ENCODE results near the gene THEMIS2. TPM values are rescaled to one million over a fixed set of nuclear protein-coding genes. Genes with fewer than 3 reads are reported as not detected.

Gene THEMIS2
- total and polyA plus RNA-seq, 2 of the 8 experiments (the other 6 are each of a cell fraction or from before 2014, with no cell fraction given): 12.4 to 28.0 TPM

DNA sequence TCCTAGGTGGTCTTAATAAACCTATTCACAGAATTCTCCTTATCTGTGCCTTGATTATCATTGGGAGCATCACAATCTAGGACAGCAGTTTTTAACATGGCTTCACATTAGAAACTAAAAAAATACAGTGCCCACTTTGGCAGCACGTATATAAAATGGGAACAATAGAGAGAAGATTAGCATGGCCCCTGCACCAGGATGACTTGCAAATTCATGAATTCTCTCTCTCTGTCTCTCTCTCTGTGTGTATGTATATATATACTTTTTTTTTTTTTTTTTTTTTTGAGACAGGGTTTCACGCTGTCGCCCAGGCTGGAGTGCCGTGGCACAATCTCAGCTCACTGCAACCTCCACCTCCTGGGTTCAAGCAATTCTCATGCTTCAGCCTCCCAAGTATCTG is 47.9 kb upstream of the THEMIS2 start:
- DNase-seq (ENCODE audit: low read depth in 1 of 2, low spot score in 2 of 2): no peak
- Histone ChIP-seq H2BK5ac (ENCODE audit: low read depth, low read length) (no peak overlapping the region), H3K18ac (ENCODE audit: extremely low read depth, low read length) (no peak overlapping the region), H2AK5ac (ENCODE audit: low read depth, low read length) (no peak overlapping the region), H3K4me3 (ENCODE audit: extremely low read depth in 1 of 4, insufficient read depth in 2 of 4, low read depth in 3 of 4, low read length in 4 of 4) (no peak overlapping the region), H3K36me3 (ENCODE audit: control insufficient read depth in 2 of 4, insufficient read depth in 4 of 4, low read length in 3 of 4) (no peaks in the 10 kb centered on the region; a peak in 1 of 8 replicates), H3K79me2 (ENCODE audit: control insufficient read depth in 1 of 2, insufficient read depth in 2 of 2, low read length in 2 of 2) (no peaks in the 10 kb centered on the region), H4K5ac (ENCODE audit: insufficient read length, low read depth, low read length) (no peak overlapping the region), H2AFZ (ENCODE audit: low read length) (no peak overlapping the region), H4K91ac (replicated peaks; ENCODE audit: insufficient read length, low read length) (no peak overlapping the region), H4K8ac (ENCODE audit: extremely low read depth, insufficient read depth, low read length) (no peak overlapping the region), H2BK20ac (ENCODE audit: low read length) (no peak overlapping the region), H3K27me3 (replicated peaks in 1 of 4; ENCODE audit: control insufficient read depth in 3 of 4, extremely low read depth in 1 of 4, insufficient read depth in 3 of 4, low read length in 3 of 4) (no peaks in the 10 kb centered on the region), H4K20me1 (replicated peaks in 1 of 2; ENCODE audit: control insufficient read depth in 1 of 2, insufficient read depth in 2 of 2, low read length in 2 of 2) (no peaks in the 10 kb centered on the region), H2BK15ac (ENCODE audit: low read length) (no peak overlapping the region), H3K14ac (ENCODE audit: insufficient read length) (no peak overlapping the region), H3K79me1 (ENCODE audit: low read depth, low read length) (no peaks in the 10 kb centered on the region), H3K4me2 (ENCODE audit: insufficient read depth in 1 of 2, low read depth in 2 of 2, low read length in 2 of 2) (no peak overlapping the region), H3K23me2 (ENCODE audit: low read depth, low read length) (no peaks in the 10 kb centered on the region), H3K9ac (replicated peaks in 1 of 4; ENCODE audit: extremely low read depth in 1 of 4, low read depth in 3 of 4, low read length in 3 of 4) (no peak overlapping the region), H3K56ac (replicated peaks; ENCODE audit: insufficient read length, low read depth, low read length) (no peak overlapping the region), H3K4me1 (replicated peaks in 1 of 4; ENCODE audit: control insufficient read depth in 3 of 4, insufficient read depth in 4 of 4, low read length in 3 of 4) (no peaks in the 10 kb centered on the region), H3K4ac (replicated peaks; ENCODE audit: insufficient read length, low read depth, low read length) (no peak overlapping the region), H3K27ac (ENCODE audit: low read depth, low read length) (no peak overlapping the region), H2BK12ac (ENCODE audit: low read depth, low read length) (no peak overlapping the region), H3K9me3 (ENCODE audit: insufficient read depth in 2 of 2, low read depth in 1 of 2, low read length in 1 of 2) (no peaks in the 10 kb centered on the region), H2BK120ac (replicated peaks; ENCODE audit: low read depth, low read length) (no peak overlapping the region), H3K23ac (ENCODE audit: insufficient read length) (no peak overlapping the region)
- TF ChIP-seq SIRT6 (IDR thresholded peaks at IDR 0.05; ENCODE audit: low read length): no peak
- TF ChIP-seq RNF2 (IDR thresholded peaks at IDR 0.05; ENCODE audit: borderline replicate concordance, low read depth, low read length, missing control alignments, poor library complexity, severe bottlenecking): no peak
- no peak for TF ChIP-seq ZNF274 (IDR thresholded peaks at IDR 0.05; ENCODE audit: borderline replicate concordance, extremely low read depth, low read length)
- no peak for TF ChIP-seq TBP (IDR thresholded peaks at IDR 0.05; ENCODE audit: low read depth, low read length)
- TF ChIP-seq SIX5 (IDR thresholded peaks at IDR 0.05; ENCODE audit: low read depth, low read length): no peak
- TF ChIP-seq JUN (IDR thresholded peaks at IDR 0.05; ENCODE audit: low read depth, low read length): no peak
- TF ChIP-seq EGR1 (IDR thresholded peaks at IDR 0.05; ENCODE audit: borderline replicate concordance, low read depth, low read length): no peak
- TF ChIP-seq KDM5A (IDR thresholded peaks at IDR 0.05; ENCODE audit: low read length): no peak
- TF ChIP-seq EP300 (IDR thresholded peaks at IDR 0.05; ENCODE audit: borderline replicate concordance in 1 of 2, low read depth in 2 of 2, low read length in 2 of 2): no peak
- no peak for TF ChIP-seq CHD1 (IDR thresholded peaks at IDR 0.05; ENCODE audit: low read depth, low read length)
- no peak for TF ChIP-seq SP2 (IDR thresholded peaks at IDR 0.05; ENCODE audit: low read length)
- no peak for TF ChIP-seq CEBPB (IDR thresholded peaks at IDR 0.05; ENCODE audit: low read depth, low read length)
- ChIA-PET POLR2A (ENCODE audit: partially characterized antibody) (interaction anchor here (0.6 kb wide), 1 partner anchor 27 kb away, joined by 3 read pairs; no protein-coding TSS in a partner anchor), CTCF (ENCODE audit: partially characterized antibody) (interaction anchor here (0.9 kb wide), 1 partner anchor 528 kb away, joined by 3 read pairs; no protein-coding TSS in a partner anchor)
- WGBS, 2 experiments (ENCODE audit: extremely low coverage in 1 of 2, insufficient coverage in 1 of 2, insufficient read length in 1 of 2, insufficient replicate concordance in 2 of 2, low coverage in 1 of 2, low lambda C conversion rate in 2 of 2, missing lambda C conversion rate in 1 of 2): 83% methylated on average over 2 of the region's 4 CpGs; no CpG with 5 or more reads in 1 of the 2 experiments
- no peak for FAIRE-seq
